ENCODE data around the gene CYP46A1. TPM values are rescaled to one million over a fixed set of nuclear protein-coding genes. Genes with fewer than 3 reads are reported as not detected.

CYP46A1 gene
- total and polyA plus RNA-seq, 2 donors from 2014 or later: 0.82 to 2.5 TPM

GRCh38 chr14:99666533-99666932, 17.6 kb upstream of the CYP46A1 start:
- Histone ChIP-seq H3K27me3 (ENCODE audit: control insufficient read depth, insufficient read depth, low read length) (no peaks in the 10 kb centered on the region), H3K9me3 (ENCODE audit: control insufficient read depth in 2 of 3, insufficient read depth in 1 of 3, low read length in 3 of 3) (no peaks in the 10 kb centered on the region), H3K36me3 (ENCODE audit: control insufficient read depth in 2 of 3, insufficient read depth in 3 of 3, low read length in 3 of 3) (no peaks in the 10 kb centered on the region), H3K9ac (ENCODE audit: low read length in 3 of 3) (no peak overlapping the region), H3K4me1 (ENCODE audit: control insufficient read depth in 2 of 3, insufficient read depth in 2 of 3, low read depth in 1 of 3, low read length in 3 of 3) (no peaks in the 10 kb centered on the region), H3K4me3 (ENCODE audit: low read length in 3 of 3) (no peak overlapping the region), H3K27ac (ENCODE audit: low read depth in 2 of 2, low read length in 2 of 2) (no peak overlapping the region)
- DNase-seq: peak in 1 of 5 donors; percentile 52
- FAIRE-seq: no peak
- TF ChIP-seq, protein P1, sequence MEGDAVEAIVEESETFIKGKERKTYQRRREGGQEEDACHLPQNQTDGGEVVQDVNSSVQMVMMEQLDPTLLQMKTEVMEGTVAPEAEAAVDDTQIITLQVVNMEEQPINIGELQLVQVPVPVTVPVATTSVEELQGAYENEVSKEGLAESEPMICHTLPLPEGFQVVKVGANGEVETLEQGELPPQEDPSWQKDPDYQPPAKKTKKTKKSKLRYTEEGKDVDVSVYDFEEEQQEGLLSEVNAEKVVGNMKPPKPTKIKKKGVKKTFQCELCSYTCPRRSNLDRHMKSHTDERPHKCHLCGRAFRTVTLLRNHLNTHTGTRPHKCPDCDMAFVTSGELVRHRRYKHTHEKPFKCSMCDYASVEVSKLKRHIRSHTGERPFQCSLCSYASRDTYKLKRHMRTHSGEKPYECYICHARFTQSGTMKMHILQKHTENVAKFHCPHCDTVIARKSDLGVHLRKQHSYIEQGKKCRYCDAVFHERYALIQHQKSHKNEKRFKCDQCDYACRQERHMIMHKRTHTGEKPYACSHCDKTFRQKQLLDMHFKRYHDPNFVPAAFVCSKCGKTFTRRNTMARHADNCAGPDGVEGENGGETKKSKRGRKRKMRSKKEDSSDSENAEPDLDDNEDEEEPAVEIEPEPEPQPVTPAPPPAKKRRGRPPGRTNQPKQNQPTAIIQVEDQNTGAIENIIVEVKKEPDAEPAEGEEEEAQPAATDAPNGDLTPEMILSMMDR (IDR thresholded peaks at IDR 0.05; ENCODE audit: borderline replicate concordance, extremely low read depth, insufficient read depth): no peak
- intact Hi-C loops (cut with DNase I): no loop called here

DNA sequence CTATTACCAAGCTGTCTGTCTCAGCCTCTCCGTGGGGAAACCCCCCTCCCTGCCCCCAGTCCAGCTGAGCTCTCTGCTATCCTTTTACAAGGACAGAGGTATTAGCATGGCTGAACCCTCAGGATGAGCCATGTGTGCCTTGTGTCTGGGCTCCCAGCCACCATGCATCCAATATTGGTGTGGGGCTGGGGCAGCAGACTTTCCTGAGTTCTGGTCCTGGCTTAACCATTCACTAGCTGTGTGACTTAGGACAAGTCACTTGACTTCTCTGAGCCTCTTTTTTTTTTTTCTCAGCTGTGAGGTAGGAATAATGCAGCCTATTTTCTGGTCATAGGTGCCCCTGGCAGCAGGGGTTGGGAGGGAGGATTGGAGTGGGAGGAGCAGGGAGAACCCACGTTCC, 17.1 kb upstream of the CYP46A1 start:
- TF ChIP-seq, protein P1 (IDR thresholded peaks at IDR 0.05; ENCODE audit: borderline replicate concordance, extremely low read depth, insufficient read depth): no peak
- no peaks in the 10 kb centered on the region for H3K27me3 ChIP-seq (ENCODE audit: control insufficient read depth, insufficient read depth, low read length)
- DNase-seq: no peak
- no peak for FAIRE-seq
- peaks cover 0 to under 1% (median under 1%) of the 10 kb centered on the region in 3 donors for H3K4me1 ChIP-seq (ENCODE audit: control insufficient read depth in 2 of 3, insufficient read depth in 2 of 3, low read depth in 1 of 3, low read length in 3 of 3)
- intact Hi-C loops (cut with DNase I): no loop called here
- no peak overlapping the region for H3K9ac ChIP-seq (ENCODE audit: low read length in 3 of 3)
- H3K9me3 ChIP-seq (ENCODE audit: control insufficient read depth in 2 of 3, insufficient read depth in 1 of 3, low read length in 3 of 3): no peaks in the 10 kb centered on the region
- no peak overlapping the region for H3K27ac ChIP-seq (ENCODE audit: low read depth in 2 of 2, low read length in 2 of 2)
- no peak overlapping the region for H3K4me3 ChIP-seq (ENCODE audit: low read length in 3 of 3)
- H3K36me3 ChIP-seq (ENCODE audit: control insufficient read depth in 2 of 3, insufficient read depth in 3 of 3, low read length in 3 of 3): no peaks in the 10 kb centered on the region

- intact Hi-C loops (cut with DNase I): no loop called here
- no peaks in the 10 kb centered on the region for H3K36me3 ChIP-seq (ENCODE audit: control insufficient read depth in 2 of 3, insufficient read depth in 3 of 3, low read length in 3 of 3)
- DNase-seq (peak in 1 of 5 donors; percentile 55), FAIRE-seq (no peak)
- no peaks in the 10 kb centered on the region for H3K27me3 ChIP-seq (ENCODE audit: control insufficient read depth, insufficient read depth, low read length)
- H3K4me1 ChIP-seq (ENCODE audit: control insufficient read depth in 2 of 3, insufficient read depth in 2 of 3, low read depth in 1 of 3, low read length in 3 of 3): peaks cover 0 to 8% (median 4%) of the 10 kb centered on the region in 3 donors
- H3K4me3 ChIP-seq (ENCODE audit: low read length in 3 of 3): no peak overlapping the region
- TF ChIP-seq, protein P1 (IDR thresholded peaks at IDR 0.05; ENCODE audit: borderline replicate concordance, extremely low read depth, insufficient read depth): no peak
- H3K9me3 ChIP-seq (ENCODE audit: control insufficient read depth in 2 of 3, insufficient read depth in 1 of 3, low read length in 3 of 3): no peaks in the 10 kb centered on the region
- no peak overlapping the region for H3K27ac ChIP-seq (ENCODE audit: low read depth in 2 of 2, low read length in 2 of 2)
- H3K9ac ChIP-seq (ENCODE audit: low read length in 3 of 3): no peak overlapping the region
These were observed 16.3 kb upstream of the CYP46A1 start for GRCh38 chr14:99667821-99668220.
